H54 (cell line): ENCODE results near the gene PIN1.

Source experiments
- DNase-seq: peaks from one replicate; pipeline ENCODE4 v3.0.0; 2011; ENCODE audit warnings: low spot score, mixed read lengths; ENCODE audit not compliant: insufficient read length
- FAIRE-seq: peaks from 3 replicates; lab custom pipeline; 2011; peaks lifted over from hg19 to GRCh38; lab: Jason Lieb, UNC
- POLR2A ChIP-seq: IDR thresholded peaks from 2 replicates; pipeline ENCODE4 v1.6.1; 2011; ENCODE audit warnings: low read depth, mild to moderate bottlenecking, low read length

Gene PIN1

GRCh38 chr19:9856609-9857008, 21.5 kb downstream of the PIN1 start:
- FAIRE-seq (no peak), DNase-seq (no peak)
- no peak for TF ChIP-seq POLR2A

DNA sequence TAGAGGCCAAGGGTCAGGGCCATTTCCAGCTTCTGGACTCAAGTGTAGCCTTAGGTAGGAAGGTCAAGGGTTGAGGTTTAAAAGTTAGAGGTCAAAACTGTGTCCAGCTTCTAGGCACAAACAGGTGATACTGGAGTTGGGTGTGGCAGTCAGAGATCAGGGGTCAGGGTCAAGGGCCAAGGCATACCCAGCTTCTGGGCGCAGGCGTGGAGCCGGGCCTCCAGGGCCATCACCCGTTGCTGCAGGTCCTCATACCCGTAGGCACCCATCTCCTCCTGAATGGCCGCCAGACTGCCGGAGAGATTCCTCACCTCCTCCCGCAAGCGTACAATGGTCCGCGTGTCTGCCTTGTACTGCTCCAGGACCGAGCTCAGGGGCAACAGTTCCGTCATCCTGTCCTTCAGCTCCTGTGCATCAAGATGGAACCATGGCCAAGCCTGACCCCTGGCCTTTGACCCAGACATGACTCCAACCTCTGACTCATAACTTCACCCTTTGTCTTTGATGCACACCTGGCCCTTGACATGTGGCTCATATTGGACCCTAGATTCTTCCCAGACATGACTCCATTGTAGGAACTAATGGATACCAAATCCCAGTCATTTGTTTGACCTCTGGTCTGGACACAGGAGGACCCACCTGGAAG, 22.1 kb downstream of the PIN1 start:
- no peak for DNase-seq
- FAIRE-seq = no peak
- no peak for TF ChIP-seq POLR2A

GRCh38 chr19:9857920-9858746, 23.0 kb downstream of the PIN1 start:
- DNase-seq (no peak), FAIRE-seq (no peak)
- no peak for TF ChIP-seq POLR2A

GRCh38 chr19:9858766-9859165, 23.6 kb downstream of the PIN1 start:
- DNase-seq (no peak), FAIRE-seq (no peak)
- no peak for TF ChIP-seq POLR2A

DNA sequence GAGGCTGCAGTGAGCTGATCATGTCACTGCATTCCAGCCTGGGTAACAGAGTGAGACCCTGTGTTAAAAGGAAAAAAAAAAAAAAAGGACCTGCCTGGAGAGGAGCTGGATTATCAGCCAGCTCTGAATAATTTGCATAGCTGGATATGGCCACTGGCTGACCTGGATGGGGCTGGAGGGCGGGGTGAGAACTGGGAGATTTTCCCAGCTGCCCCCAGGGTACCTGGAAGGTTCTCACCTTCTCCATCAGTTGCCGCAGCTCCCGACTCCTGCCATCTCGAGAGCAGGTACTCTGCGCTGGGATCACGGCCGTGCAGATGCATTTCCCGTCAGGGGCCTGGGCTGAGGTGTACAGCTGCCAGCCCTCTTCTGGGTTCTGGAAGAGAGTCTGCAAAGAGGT, 25.3 kb downstream of the PIN1 start:
- no peak for DNase-seq
- no peak for TF ChIP-seq POLR2A
- no peak for FAIRE-seq

GRCh38 chr19:9861503-9861902, 26.4 kb downstream of the PIN1 start:
- TF ChIP-seq POLR2A = no peak
- DNase-seq = no peak
- no peak for FAIRE-seq

DNA sequence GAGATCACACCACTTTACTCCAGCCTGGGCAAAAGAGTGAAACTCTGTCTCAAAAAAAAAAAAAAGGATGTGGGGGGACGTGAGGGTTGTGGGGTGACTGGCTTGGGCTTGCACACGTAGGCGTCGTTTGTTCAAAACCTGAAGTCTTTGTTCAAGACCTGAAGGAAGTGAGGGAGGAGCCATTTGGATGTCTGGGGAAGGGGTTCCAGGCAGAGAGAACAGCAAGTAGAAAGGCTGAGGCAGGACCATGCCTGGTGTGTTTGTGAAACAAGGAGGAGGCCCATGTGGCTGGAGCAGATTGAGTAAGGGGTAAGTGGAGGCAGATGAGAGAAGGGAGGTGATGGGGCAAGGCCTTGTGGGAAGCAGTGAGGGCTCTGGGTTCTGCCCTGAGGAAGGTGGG, 27.8 kb downstream of the PIN1 start:
- no peak for TF ChIP-seq POLR2A
- FAIRE-seq (no peak), DNase-seq (no peak)

GRCh38 chr19:9863759-9864158, 28.6 kb downstream of the PIN1 start:
- no peak for TF ChIP-seq POLR2A
- no peak for DNase-seq
- no peak for FAIRE-seq

DNA sequence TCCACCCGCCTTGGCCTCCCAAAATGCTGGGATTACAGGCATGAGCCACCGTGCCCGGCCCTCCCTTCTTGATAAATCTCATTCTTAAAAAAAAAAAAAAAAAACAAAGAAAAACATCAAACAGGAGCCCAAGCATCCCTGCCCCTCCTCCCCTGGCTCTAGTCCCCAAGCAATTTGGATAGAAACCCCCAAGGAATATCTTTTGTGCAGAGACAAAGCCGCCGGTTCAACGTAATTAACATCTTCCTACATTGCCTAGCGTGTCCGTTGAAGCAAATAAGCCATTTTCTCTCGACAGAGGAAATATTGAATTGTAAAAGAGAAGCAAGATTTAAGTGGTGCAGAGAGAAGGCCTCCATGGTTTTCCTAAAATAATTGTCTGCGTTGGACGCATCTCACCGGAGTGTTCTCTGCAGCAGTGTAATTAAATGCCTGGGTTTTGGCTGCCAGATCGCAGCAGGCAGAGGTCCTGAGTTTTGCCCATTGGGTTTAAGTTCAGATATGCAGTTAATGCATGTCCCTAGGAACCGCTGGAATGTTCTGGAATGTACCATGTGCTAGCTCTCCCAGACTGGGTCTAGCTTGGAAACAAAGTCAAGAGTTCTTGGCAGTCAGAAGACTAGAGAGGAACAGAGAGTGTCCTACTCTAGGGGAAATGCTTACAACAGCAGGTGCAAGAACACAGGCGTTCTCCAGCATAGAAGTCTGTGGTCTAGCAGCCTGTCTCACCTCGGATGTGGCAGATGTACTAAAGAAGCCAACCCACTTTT, 30.8 kb downstream of the PIN1 start:
- DNase-seq (no peak), FAIRE-seq (no peak)
- TF ChIP-seq POLR2A = no peak

DNA sequence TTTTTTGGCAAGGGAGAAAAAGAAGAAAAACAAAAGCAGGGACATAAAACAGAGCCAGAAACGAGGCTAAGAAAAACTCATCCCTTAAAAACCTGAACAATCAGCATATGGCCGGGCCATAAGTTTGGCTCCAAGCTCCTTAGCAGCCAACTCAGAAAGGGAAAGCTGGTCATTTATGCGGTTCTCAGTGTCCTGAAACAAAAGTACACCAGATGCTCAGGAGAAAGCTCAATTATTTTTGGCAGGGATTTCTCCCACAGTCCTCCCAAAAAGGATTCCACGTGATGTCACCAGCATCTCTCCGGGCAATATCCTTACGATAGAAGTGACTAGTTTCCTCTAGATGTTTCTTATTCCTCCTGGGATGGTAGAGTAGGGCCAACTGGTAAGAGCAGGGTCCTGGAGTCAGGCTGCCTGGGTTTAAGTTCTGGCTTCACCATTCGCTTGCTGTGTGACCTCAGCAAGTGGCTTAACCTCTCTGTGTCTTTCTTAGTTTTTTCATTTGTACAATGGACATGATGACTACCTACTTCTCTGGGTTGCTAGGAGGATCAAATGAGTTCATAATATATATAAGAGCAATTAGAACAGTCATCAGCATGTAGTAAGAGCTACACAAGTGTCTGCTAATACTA, 34.0 kb downstream of the PIN1 start:
- no peak for TF ChIP-seq POLR2A
- DNase-seq (no peak), FAIRE-seq (no peak)

GRCh38 chr19:9871626-9872338, 36.7 kb downstream of the PIN1 start:
- no peak for DNase-seq
- TF ChIP-seq POLR2A = no peak
- no peak for FAIRE-seq

GRCh38 chr19:9872618-9873242, 37.6 kb downstream of the PIN1 start:
- DNase-seq (no peak), FAIRE-seq (no peak)
- no peak for TF ChIP-seq POLR2A
